HG02759 (cell line): ENCODE results near the gene NPM3.

ENCODE experiments used
- ATAC-seq: cut with Tn5 transposase; IDR thresholded peaks from one replicate; pipeline ENCODE4 v1.9.1; 2021; ENCODE audit warnings: mild to moderate bottlenecking, moderate library complexity; ENCODE audit not compliant: unreplicated experiment

The NPM3 gene

GRCh38 chr10:101760510-101760909 is 22.7 kb downstream of the NPM3 start:
- no peak for ATAC-seq

- ATAC-seq = no peak
Observed at GRCh38 chr10:101759309-101760247, 23.7 kb downstream of the NPM3 start.

GRCh38 chr10:101758858-101759257 is 24.4 kb downstream of the NPM3 start:
- ATAC-seq = no peak

GRCh38 chr10:101752241-101752640 is 31.0 kb downstream of the NPM3 start:
- no peak for ATAC-seq

GRCh38 chr10:101749047-101750016 is 33.9 kb downstream of the NPM3 start:
- no peak for ATAC-seq

- ATAC-seq = no peak
Observed at GRCh38 chr10:101748496-101748895, 34.8 kb downstream of the NPM3 start.

GRCh38 chr10:101745074-101745696 is 38.1 kb downstream of the NPM3 start:
- ATAC-seq = no peak

GRCh38 chr10:101744267-101744666 is 39.0 kb downstream of the NPM3 start:
- no peak for ATAC-seq

GRCh38 chr10:101741938-101742337 is 41.3 kb downstream of the NPM3 start:
- no peak for ATAC-seq

GRCh38 chr10:101736666-101737065 is 46.6 kb downstream of the NPM3 start:
- ATAC-seq = no peak

- ATAC-seq = no peak
Observed at GRCh38 chr10:101732096-101732495, 51.1 kb downstream of the NPM3 start.
